HCT116 (cell line): ENCODE data around the gene LINGO4. TPM values are rescaled to one million over a fixed set of nuclear protein-coding genes. Genes with fewer than 3 reads are reported as not detected.

ENCODE experiments used
- ATAC-seq: fragments of 200-7000 bp; cut with Tn5 transposase; 2 replicates; pipeline ENCODE4 v1.9.1; 2020; ENCODE audit warnings: mild to moderate bottlenecking, moderate library complexity
- BruUV-seq: library from RNA; stranded (reverse); fragments of 400-500 nt; replicated peaks from 2 replicates; lab custom pipeline; 2021; lab: Mats Ljungman, UMichigan
- CTCF ChIA-PET: fragments of 300-600 bp; sonication (Branson Sonifier 250); formaldehyde crosslinking; loops from one replicate; lab custom pipeline; 2021; ENCODE audit warnings: antibody characterized with exemption; lab: Charles Lee
- POLR2A ChIA-PET: fragments of 300-600, 350-600 bp; sonication (Branson Sonifier 250); formaldehyde crosslinking; loops from one replicate; lab custom pipeline; 2021; ENCODE audit warnings: antibody characterized with exemption; lab: Charles Lee
- RAD21 ChIA-PET, 2 experiments: fragments of 300-600 bp; sonication (Branson Sonifier 250); formaldehyde crosslinking; loops; one replicate each; lab custom pipeline; 2023; ENCODE audit warnings: low total read pairs in 2 of 2; ENCODE audit not compliant: uncharacterized antibody in 2 of 2, unreplicated experiment in 2 of 2, low non-redundant PET in 1 of 2; lab: Charles Lee
- DNase-seq: peaks from one replicate; pipeline ENCODE4 v3.0.0-alpha.2; 2010; ENCODE audit warnings: low read depth, low spot score
- H2AFZ ChIP-seq: fragments of 200-600 bp; shearing (Covaris generic), sonication (generic); 2 replicates; pipeline ENCODE4 v1.6.1; 2017; ENCODE audit warnings: low read depth, mixed run types, mixed read lengths, antibody characterized with exemption, low read length; ENCODE audit not compliant: poor library complexity, severe bottlenecking
- H3K27ac ChIP-seq: 2 replicates; pipeline ENCODE4 v1.5.1; 2012; ENCODE audit warnings: low read depth, low read length
- H3K27me3 ChIP-seq: fragments of 200-600 bp; sonication (generic); 2 replicates; pipeline ENCODE4 v1.6.1; 2016; ENCODE audit warnings: mixed run types, low read length, mixed read lengths; ENCODE audit not compliant: insufficient read depth
- H3K36me3 ChIP-seq, 2 experiments: fragments of 200-500 bp in 1 of 2; fragments of 200-600 bp in 1 of 2; sonication (Bioruptor generic) in 1 of 2; sonication (generic) in 1 of 2; 2 replicates each; pipeline versions ENCODE4 v1.5.1 to v1.6.1; 2014 to 2016; ENCODE audit warnings: low read length in 2 of 2, inconsistent platforms in 1 of 2, mixed read lengths in 1 of 2, mixed run types in 1 of 2; ENCODE audit not compliant: insufficient read depth in 2 of 2, control insufficient read depth in 1 of 2
- H3K4me1 ChIP-seq, 2 experiments: fragments of 200-600 bp in 1 of 2; sonication (generic) in 1 of 2; 2 replicates each; pipeline versions ENCODE4 v1.5.1 to v1.6.1; 2012 to 2017; ENCODE audit warnings: low read length in 2 of 2, inconsistent platforms in 1 of 2, mild to moderate bottlenecking in 1 of 2, mixed read lengths in 1 of 2, mixed run types in 1 of 2, moderate library complexity in 1 of 2; ENCODE audit not compliant: insufficient read depth in 2 of 2, control insufficient read depth in 1 of 2
- H3K4me2 ChIP-seq: fragments of 200-600 bp; sonication (generic); 2 replicates; pipeline ENCODE4 v1.6.1; 2017; ENCODE audit warnings: mixed run types, low read length, mixed read lengths
- H3K4me3 ChIP-seq, 2 experiments: fragments of 200-600 bp in 1 of 2; sonication (generic) in 1 of 2; replicated peaks in 1 of 2; 2 replicates each; pipeline ENCODE4 v1.5.1; 2011 to 2016; ENCODE audit warnings: low read length in 2 of 2, control low read depth in 1 of 2, low read depth in 1 of 2, mild to moderate bottlenecking in 1 of 2, mixed read lengths in 1 of 2, mixed run types in 1 of 2
- H3K79me2 ChIP-seq: fragments of 200-600 bp; sonication (generic); 2 replicates; pipeline ENCODE4 v1.6.1; 2017; ENCODE audit warnings: mild to moderate bottlenecking, mixed run types, low read length, moderate library complexity, mixed read lengths; ENCODE audit not compliant: insufficient read depth
- H3K9ac ChIP-seq: fragments of 200-600 bp; sonication (generic); 2 replicates; pipeline ENCODE4 v1.6.1; 2016; ENCODE audit warnings: low read length, mixed read lengths
- H3K9me2 ChIP-seq: fragments of 200-600 bp; sonication (generic), shearing (Covaris generic); 2 replicates; pipeline ENCODE4 v1.6.1; 2017; ENCODE audit warnings: mixed run types, mild to moderate bottlenecking, moderate library complexity; ENCODE audit not compliant: insufficient read depth
- H3K9me3 ChIP-seq, 2 experiments: fragments of 200-500 bp in 1 of 2; fragments of 200-600 bp in 1 of 2; sonication (Bioruptor generic) in 1 of 2; sonication (generic) in 1 of 2; 2 replicates each; pipeline ENCODE4 v1.6.1; 2014 to 2017; ENCODE audit warnings: low read length in 2 of 2, mixed read lengths in 2 of 2, inconsistent platforms in 1 of 2, low read depth in 1 of 2, mild to moderate bottlenecking in 1 of 2, mixed run types in 1 of 2, moderate library complexity in 1 of 2; ENCODE audit not compliant: control insufficient read depth in 1 of 2, insufficient read depth in 1 of 2
- H4K20me1 ChIP-seq: fragments of 200-600 bp; sonication (generic), shearing (Covaris generic); 2 replicates; pipeline ENCODE4 v1.6.1; 2017; ENCODE audit warnings: mixed run types, mild to moderate bottlenecking, moderate library complexity; ENCODE audit not compliant: insufficient read depth
- ATF3 ChIP-seq: IDR thresholded peaks from 2 replicates; pipeline ENCODE4 v1.6.1; 2012
- CBX3 ChIP-seq: IDR thresholded peaks from 2 replicates; pipeline ENCODE4 v1.6.1; 2012; ENCODE audit warnings: low read depth
- CEBPB ChIP-seq: IDR thresholded peaks from 2 replicates; pipeline ENCODE4 v1.6.1; 2012; ENCODE audit warnings: low read depth
- CTCF ChIP-seq, 3 experiments: fragments of 200-600 bp in 1 of 3; sonication (generic) in 1 of 3; IDR thresholded peaks in 2 of 3; conservative IDR thresholded peaks in 1 of 3; 2 replicates each; pipeline ENCODE4 v1.5.1; 2012 to 2017; ENCODE audit warnings: low read depth in 2 of 3, low read length in 2 of 3, antibody characterized with exemption in 1 of 3, borderline replicate concordance in 1 of 3, control low read depth in 1 of 3, mild to moderate bottlenecking in 1 of 3, mixed read lengths in 1 of 3, mixed run types in 1 of 3, moderate library complexity in 1 of 3; ENCODE audit not compliant: insufficient read depth in 1 of 3
- EGR1 ChIP-seq: IDR thresholded peaks from 2 replicates; pipeline ENCODE4 v1.6.1; 2012; ENCODE audit warnings: low read depth
- ELF1 ChIP-seq: IDR thresholded peaks from 2 replicates; pipeline ENCODE4 v1.6.1; 2012; ENCODE audit warnings: low read depth, borderline replicate concordance
- EZH2 ChIP-seq: fragments of 200-600 bp; sonication (generic); IDR thresholded peaks from 2 replicates; pipeline ENCODE4 v1.6.1; 2017; ENCODE audit warnings: antibody characterized with exemption, mixed run types
- EZH2phosphoT487 ChIP-seq: fragments of 200-600 bp; IDR thresholded peaks from 2 replicates; pipeline ENCODE4 v1.6.1; 2018; ENCODE audit warnings: antibody characterized with exemption, borderline replicate concordance
- FOSL1 ChIP-seq: IDR thresholded peaks from 2 replicates; pipeline ENCODE4 v1.6.1; 2012; ENCODE audit warnings: low read depth
- JUND ChIP-seq: IDR thresholded peaks from 2 replicates; pipeline ENCODE4 v1.6.1; 2012
- RAD21 ChIP-seq: IDR thresholded peaks from 2 replicates; pipeline ENCODE4 v1.6.1; 2012; ENCODE audit warnings: low read depth, mild to moderate bottlenecking
- SIN3A ChIP-seq: IDR thresholded peaks from 2 replicates; pipeline ENCODE4 v1.6.1; 2012; ENCODE audit warnings: low read depth
- TCF7L2 ChIP-seq: IDR thresholded peaks from 2 replicates; pipeline ENCODE4 v1.7.0; 2011; ENCODE audit warnings: borderline replicate concordance, inconsistent platforms; ENCODE audit not compliant: insufficient read depth, insufficient read length; ENCODE audit errors: extremely low read depth
- YY1 ChIP-seq: IDR thresholded peaks from 2 replicates; pipeline ENCODE4 v1.6.1; 2011; ENCODE audit warnings: low read length, low read depth, moderate library complexity, mild to moderate bottlenecking; ENCODE audit not compliant: insufficient replicate concordance; ENCODE audit errors: extremely low read depth
- ZBTB33 ChIP-seq: IDR thresholded peaks from 2 replicates; pipeline ENCODE4 v1.6.1; 2011; ENCODE audit warnings: mild to moderate bottlenecking, low read length, moderate library complexity; ENCODE audit not compliant: insufficient replicate concordance; ENCODE audit errors: extremely low read depth
- ZNF274 ChIP-seq: fragments of 200-500 bp; sonication (Bioruptor generic); IDR thresholded peaks from 2 replicates; pipeline ENCODE4 v1.6.1; 2014; ENCODE audit warnings: mild to moderate bottlenecking, low read depth, low read length, inconsistent platforms
- intact Hi-C: fragments of 100-400 bp; cut with micrococcal nuclease; formaldehyde crosslinking; loops from 2 replicates; pipeline ENCODE4 v1.10.0; 2022
- total RNA-seq: library from RNA; stranded (reverse); gene quantifications from one replicate; pipeline ENCODE4 v1.2.1, GENCODE V29; 2021; ENCODE audit not compliant: unreplicated experiment

LINGO4 gene
- total RNA-seq, 1 experiment from 2014 or later = not detected

- H3K27ac ChIP-seq = no peak overlapping the region
- RAD21 ChIA-PET = no interaction called here
- H3K4me3 ChIP-seq = no peak overlapping the region
- intact Hi-C loops = no loop called here
- TF ChIP-seq ATF3 = no peak
- no peak for TF ChIP-seq ZNF274
- TF ChIP-seq CBX3 = no peak
- no peak for TF ChIP-seq SIN3A
- TF ChIP-seq YY1 = no peak
- no peak for TF ChIP-seq FOSL1
- no peak for TF ChIP-seq EZH2phosphoT487
- TF ChIP-seq TCF7L2 = no peak
- TF ChIP-seq JUND = no peak
- TF ChIP-seq EGR1 = no peak
- TF ChIP-seq EZH2 = no peak
- TF ChIP-seq CTCF (IDR thresholded peaks at IDR 0.05 in 2 of 3, conservative IDR thresholded peaks at IDR 0.05 in 1 of 3; ENCODE audit: borderline replicate concordance in 1 of 3, insufficient read depth in 1 of 3, low read depth in 2 of 3, low read length in 2 of 3) = no peak
- no peak for TF ChIP-seq ELF1
- no peak for TF ChIP-seq ZBTB33
- TF ChIP-seq RAD21 = no peak
- TF ChIP-seq CEBPB = no peak
- no peak overlapping the region for H2AFZ ChIP-seq
- ATAC-seq (no peak), DNase-seq (no peak)
- no peaks in the 10 kb centered on the region for H3K36me3 ChIP-seq
- BruUV-seq = no TSS peak
- H3K4me2 ChIP-seq = no peak overlapping the region
- no peak overlapping the region for H3K9ac ChIP-seq
- no peaks in the 10 kb centered on the region for H3K9me2 ChIP-seq
- H3K4me1 ChIP-seq = no peaks in the 10 kb centered on the region
- H3K9me3 ChIP-seq = no peaks in the 10 kb centered on the region
- no peaks in the 10 kb centered on the region for H4K20me1 ChIP-seq
- H3K79me2 ChIP-seq = no peaks in the 10 kb centered on the region
- CTCF ChIA-PET = no interaction called here
- H3K27me3 ChIP-seq = peaks cover 47% of the 10 kb centered on the region
- POLR2A ChIA-PET = no interaction called here
Observed at GRCh38 chr1:151800830-151801229, 4.4 kb downstream of the LINGO4 start.
